Measurements from ENCODE around the gene ACSL6.

Gene ACSL6

DNA sequence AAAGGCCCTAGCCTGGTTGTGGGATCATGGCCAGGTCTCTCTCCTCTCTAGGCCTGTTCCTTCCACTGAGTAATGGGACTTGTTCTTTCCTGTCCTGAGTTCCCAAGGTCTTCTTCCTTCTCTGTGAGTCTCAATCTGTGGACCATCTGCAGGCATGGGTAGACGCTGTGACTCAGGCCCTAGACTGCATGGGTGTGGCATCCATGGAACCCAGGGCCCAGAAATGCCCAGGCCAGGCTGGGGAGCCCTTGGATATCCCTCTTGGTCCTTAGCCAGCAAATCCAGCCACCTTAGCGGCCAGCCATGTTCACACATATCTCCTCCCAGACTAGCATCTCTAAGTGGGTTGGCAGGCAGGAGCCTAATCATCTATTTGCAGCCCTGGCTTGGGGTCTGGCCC lies 2.3 kb upstream of the ACSL6 start:
- FAIRE-seq, result no peak

- FAIRE-seq, result no peak
Measured at GRCh38 chr5:132013006-132013689, 1.7 kb upstream of the ACSL6 start.

DNA sequence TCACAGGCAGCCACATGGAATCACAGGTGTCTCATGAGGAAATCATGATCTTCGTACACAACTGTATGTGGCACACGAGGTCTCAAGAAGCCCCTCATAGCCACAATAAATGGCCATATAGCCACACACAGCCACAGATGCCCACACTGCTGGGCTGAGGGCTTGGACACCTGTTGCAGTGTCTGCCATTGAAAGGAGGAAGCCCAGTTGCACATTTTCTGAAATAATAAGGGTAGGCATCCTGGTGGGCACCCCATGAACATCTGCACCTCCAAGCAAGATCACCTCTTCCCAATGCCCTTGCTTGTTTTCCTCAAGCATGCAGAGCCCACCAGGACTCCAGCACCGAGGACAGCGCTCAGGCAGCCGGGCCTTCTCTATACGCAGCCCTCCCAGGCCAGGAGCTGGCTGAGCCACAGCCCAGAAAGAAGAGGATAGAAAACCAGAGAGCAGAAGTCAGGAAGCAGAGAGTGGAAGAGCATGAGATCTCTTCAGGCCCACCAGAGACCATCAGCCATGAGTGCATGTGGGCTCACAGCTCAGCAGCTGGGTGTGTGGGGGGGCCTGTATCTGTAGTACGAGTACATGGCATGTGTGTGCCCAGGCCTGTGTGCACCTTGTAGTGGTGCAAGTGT lies 1.0 kb upstream of the ACSL6 start:
- FAIRE-seq, result no peak

DNA sequence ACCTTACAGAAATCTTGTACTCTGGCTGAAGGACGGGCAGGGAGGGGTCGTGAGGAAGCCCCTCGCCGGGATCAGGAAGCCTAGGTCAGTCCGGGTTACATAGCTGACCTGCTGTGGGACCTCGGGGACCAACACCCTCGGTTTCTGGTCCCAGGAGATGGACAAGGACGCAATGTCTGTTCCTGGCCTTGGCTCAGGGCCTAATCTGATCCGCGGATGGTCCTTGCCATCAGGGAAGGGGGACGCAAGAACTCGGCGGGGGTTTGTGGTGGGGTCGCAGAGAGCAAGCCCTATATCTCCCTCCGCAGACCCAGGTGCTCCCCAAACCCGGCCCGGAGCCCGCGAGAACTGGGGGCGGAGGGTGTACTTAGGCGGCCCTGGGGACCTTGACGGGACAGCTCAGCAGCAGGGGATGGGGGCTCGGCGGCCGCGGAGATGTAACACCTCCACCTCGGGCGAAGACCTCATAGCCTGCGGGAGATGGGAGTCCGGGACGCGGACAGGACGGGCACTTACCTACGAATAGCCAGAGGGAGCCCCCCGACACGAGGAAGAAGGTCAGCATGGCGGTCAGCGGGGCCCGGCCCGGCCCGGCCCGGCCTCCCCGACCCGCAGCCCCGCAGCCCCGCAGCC lies 353 bp downstream of the ACSL6 start:
- FAIRE-seq, result no peak

DNA sequence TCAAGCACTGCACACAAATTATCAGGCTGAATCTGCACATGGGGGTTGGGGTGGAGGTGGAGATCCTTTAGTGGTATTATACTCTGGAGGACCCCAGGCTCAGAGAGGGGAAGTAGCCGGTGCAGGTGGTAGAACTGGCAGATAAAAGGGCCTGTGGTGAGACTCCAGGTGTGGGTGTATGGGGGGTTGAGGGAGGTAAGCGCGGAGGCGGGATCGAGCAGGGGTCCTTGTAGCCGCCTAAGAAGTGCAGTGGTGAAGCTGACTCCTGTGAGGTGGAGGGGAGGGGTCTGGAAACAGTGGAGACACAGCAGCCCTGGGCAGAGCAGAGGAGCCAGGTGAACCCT lies 841 bp downstream of the ACSL6 start:
- FAIRE-seq, result no peak

- no peak for FAIRE-seq
Measured at GRCh38 chr5:132009706-132010405, 1.6 kb downstream of the ACSL6 start.

GRCh38 chr5:132008961-132009680 lies 2.3 kb downstream of the ACSL6 start:
- FAIRE-seq, result no peak

GRCh38 chr5:132008163-132008473 lies 3.3 kb downstream of the ACSL6 start:
- no peak for FAIRE-seq

DNA sequence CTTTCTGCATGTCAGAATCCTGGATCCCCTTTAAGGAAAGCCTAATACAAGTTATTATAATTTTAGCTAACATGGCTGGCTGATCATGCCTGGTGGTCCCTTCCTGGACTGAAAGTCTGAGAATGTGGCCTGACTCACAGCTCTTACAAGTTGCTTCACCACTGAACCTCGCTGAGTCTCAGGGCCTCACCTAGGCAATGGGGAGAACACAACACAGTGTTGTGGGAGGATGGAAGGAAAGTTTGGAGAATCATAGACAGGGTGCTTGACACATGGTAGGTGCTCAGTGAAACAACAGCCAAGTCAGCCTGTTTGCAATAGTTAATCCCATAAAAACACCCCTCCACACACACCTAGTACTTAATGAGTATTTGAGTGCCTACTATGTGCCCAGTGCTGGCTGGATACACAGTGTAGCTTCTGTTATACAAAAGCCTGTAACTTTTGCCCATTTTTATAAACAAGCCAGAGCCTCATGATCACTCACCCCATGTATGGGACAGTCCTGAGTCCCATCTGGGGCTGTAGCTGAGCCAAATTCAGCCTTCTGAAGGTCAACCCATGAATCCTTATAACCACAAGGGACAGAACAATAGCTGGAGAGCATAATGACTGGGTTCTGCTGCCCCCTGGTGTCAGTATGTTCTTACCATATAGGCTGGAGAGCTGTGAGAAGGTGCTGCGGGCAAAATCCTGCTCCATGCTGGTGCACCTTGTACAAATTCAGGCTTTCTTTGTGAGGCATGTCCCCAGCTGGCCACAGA lies 3.9 kb downstream of the ACSL6 start:
- FAIRE-seq, result peak; percentile 28

DNA sequence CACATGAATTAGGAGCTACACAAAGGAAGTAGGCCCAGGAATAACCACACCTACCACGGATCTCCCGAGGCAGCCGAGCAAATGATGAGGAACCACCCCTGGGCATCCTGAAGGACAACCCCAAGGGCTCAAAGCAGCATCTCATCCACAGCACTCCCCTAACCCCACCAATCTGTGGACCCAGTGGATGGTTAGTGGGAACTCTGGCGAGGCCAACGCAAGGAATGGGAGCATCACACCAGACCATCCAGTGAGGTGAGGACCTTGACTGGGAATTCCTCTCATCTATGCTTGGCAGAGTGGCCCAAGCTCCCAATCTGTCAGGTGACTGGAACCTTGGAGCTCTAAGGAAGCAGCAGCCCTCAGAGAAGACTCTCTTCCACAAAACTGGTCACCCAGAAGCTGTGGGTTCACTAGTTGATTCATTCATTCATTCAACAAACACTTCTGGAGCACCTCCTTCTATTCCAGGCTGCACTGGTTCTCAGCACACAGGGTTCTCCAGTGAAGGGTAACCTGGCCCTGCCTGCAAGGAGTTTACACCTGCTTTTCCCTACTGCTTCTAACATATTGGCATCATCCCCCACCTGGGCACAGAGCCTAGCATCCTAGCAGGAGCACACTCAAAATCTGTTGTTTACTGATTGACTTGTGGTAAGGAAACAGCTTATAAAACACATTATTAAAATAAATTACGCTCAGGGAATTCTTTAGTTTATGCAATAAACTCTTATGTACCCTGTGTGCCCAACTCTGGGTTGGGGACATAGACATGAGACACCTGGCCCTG lies 4.9 kb downstream of the ACSL6 start:
- FAIRE-seq, result no peak

DNA sequence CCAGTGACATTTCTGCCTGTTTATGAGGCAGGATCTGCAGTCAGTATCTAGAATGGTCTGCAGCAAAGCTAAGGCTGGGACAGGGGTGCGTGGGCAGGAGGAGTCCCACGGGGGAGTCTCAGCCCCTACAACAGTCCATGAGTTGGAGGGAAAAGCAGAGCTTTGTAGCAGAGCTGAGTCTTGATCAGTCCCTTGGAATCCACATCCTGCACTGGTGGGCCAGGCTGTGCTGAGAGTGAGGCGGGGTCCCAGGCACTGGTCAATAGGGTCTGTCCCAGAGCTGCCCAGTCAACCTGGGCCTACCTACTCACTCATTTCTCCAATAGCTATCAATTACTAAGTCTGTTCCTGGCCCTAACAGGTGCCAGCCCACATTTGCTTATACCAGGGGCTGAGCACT lies 5.9 kb downstream of the ACSL6 start:
- FAIRE-seq, result no peak

DNA sequence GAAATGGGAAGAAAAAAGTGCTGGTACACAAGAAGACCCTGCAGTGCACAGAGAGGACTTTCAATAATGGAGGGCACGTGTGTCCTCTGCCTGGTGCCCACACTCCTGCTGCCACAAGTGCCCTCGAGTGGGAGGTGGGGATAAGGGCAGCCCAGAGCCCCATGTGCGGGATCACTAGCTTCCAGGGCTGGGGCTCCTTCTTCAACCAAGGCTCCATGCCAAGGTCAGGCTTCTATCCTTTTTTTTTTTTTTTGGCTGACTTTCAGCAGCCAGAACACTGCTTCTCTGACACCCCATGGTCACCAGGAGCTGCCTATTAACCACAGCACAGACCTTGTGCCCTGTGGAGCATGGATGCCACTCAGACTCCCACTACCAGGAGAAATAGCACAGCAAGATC lies 7.5 kb downstream of the ACSL6 start:
- no peak for FAIRE-seq

- no peak for FAIRE-seq
Measured at GRCh38 chr5:132003170-132003744, 8.2 kb downstream of the ACSL6 start.

GRCh38 chr5:132002757-132003156 lies 8.7 kb downstream of the ACSL6 start:
- FAIRE-seq, result no peak

DNA sequence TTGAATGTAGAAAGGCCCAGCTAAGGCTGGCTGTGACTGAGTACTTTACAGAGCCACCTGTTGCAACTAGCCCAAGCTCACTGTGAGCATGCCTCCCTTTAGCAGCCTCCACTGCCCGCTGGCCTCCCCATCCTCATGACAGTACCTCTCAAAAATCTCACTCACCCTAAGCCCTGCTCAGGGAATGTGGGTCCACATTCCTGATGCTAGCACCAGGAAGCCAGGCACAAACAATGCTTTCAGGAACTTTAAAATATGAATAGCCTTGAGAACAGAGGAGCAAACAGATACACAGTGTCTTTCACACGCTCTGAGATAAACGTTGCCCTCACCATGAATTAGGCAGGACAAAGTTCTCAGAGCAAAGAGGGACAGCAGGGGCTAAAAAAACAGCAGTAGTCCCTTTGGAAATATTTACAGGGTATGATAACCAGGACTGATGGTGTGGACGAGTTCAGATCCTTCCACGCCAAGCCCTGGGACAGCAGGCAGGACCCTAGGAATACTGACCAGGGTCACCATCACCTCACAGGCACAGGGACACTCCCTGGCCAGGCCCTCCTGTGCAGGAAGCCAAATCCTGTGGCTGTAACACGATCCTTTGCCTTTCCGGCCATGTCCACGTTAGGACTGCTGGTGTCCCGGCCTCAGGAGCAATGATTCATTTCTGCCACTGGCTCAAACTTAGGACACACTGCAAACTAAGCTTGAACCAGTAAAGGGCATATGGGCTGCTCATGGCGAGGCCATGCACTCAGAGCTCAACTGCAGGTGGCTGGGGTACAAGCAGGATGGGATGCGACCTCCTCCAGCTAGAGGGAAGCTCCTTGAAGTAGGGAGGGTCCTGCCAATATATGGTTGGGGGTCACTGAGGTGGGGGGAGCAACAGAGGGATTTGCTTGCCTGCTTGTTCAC lies 9.6 kb downstream of the ACSL6 start:
- no peak for FAIRE-seq

DNA sequence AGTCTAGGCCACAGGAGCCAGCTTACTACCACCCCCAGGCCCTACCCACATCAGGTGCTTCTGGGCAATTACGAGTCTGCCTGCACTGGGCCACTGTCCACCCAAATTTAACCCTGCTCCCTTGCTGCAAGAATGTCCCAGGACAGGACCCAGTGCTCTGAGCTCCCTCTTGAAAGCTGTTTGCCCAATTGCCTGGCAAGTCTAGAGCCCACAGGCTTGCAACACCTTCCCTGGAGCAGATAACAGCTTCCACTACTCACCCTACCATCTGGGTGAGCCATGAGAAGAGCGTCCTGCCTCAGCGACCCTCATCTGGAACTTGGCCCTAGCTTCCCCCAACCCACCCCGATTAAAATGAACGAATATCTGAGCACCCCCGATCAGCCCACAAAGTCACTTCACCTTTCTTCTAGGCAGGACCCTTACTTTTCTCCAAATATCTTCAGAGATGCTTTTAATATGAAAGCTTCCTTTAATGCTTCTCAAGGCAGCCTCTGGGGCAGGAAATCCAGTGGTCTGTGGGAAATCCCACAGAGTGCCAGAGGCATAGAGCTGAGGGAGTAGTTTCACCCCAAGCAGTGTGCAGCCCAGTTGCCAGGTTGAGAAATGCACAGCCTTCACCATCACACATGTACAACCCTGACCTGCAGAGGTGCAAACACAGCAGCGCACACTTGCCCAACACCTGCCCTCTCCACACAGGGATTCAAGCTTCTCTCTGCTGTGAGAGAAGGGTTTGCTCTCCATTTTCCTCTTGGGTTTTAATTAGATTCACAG lies 10.6 kb downstream of the ACSL6 start:
- FAIRE-seq, result no peak

DNA sequence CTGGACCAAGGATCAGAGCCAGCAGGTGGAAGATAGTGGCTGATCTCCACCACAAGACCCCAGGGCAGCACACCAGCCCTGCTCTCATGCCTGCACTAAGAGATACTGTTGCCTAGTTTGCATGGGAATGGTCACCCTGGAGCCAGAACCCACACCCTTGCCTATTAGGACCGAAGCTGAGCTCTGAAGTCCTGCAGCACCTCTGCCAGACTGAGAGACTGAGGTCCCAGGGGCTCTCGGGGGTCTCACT lies 11.3 kb downstream of the ACSL6 start:
- no peak for FAIRE-seq

- FAIRE-seq, result no peak
Measured at GRCh38 chr5:131999441-132000240, 11.8 kb downstream of the ACSL6 start.

DNA sequence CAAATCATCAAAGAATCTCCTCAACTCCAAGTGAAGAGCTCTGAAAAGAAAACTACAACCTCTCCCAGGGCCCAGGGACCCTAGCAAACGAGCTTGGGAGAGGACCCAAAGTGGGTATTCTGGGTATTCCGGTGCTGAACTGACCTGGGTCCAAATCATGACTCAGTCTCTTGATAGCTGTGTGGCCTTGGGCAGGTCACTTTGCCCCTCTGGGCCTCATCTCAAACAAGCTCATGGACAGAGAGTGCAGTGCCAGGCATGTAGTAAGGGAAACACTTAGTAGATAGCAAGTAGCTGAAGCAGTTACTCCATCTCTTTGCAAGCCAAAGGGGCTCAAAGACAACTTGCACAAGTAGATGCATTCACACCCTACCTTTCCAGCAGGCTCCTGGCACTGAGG lies 12.4 kb downstream of the ACSL6 start:
- no peak for FAIRE-seq

Data from G401.6 (cell line).